GM21529 (cell line): ENCODE measurements around the gene MAB21L4.

ENCODE experiments used
- ATAC-seq: cut with Tn5 transposase; IDR thresholded peaks from one replicate; pipeline ENCODE4 v1.9.1; 2021; ENCODE audit not compliant: unreplicated experiment

MAB21L4 gene

GRCh38 chr2:240898108-240898730 lies 2.3 kb upstream of the MAB21L4 start:
- no peak for ATAC-seq

GRCh38 chr2:240896871-240897692 lies 1.1 kb upstream of the MAB21L4 start:
- no peak for ATAC-seq

- ATAC-seq, result no peak
Measured at GRCh38 chr2:240896394-240896793, 438 bp upstream of the MAB21L4 start.

- ATAC-seq, result no peak
Measured at GRCh38 chr2:240894836-240895558, 959 bp downstream of the MAB21L4 start.

- no peak for ATAC-seq
Measured at GRCh38 chr2:240894006-240894405, 1.9 kb downstream of the MAB21L4 start.

- ATAC-seq, result no peak
Measured at GRCh38 chr2:240893363-240893844, 2.6 kb downstream of the MAB21L4 start.

- no peak for ATAC-seq
Measured at GRCh38 chr2:240892925-240893324, 3.0 kb downstream of the MAB21L4 start.

- ATAC-seq, result no peak
Measured at GRCh38 chr2:240892356-240892755, 3.6 kb downstream of the MAB21L4 start.

GRCh38 chr2:240891492-240892340 lies 4.2 kb downstream of the MAB21L4 start:
- ATAC-seq, result no peak

- ATAC-seq, result no peak
Measured at GRCh38 chr2:240890691-240891090, 5.3 kb downstream of the MAB21L4 start.

GRCh38 chr2:240889601-240890560 lies 6.1 kb downstream of the MAB21L4 start:
- no peak for ATAC-seq

GRCh38 chr2:240888890-240889573 lies 6.9 kb downstream of the MAB21L4 start:
- no peak for ATAC-seq

GRCh38 chr2:240888130-240888889 lies 7.6 kb downstream of the MAB21L4 start:
- no peak for ATAC-seq

- ATAC-seq, result no peak
Measured at GRCh38 chr2:240887631-240888030, 8.3 kb downstream of the MAB21L4 start.

- ATAC-seq, result no peak
Measured at GRCh38 chr2:240886678-240887609, 9.0 kb downstream of the MAB21L4 start.

- ATAC-seq, result no peak
Measured at GRCh38 chr2:240886023-240886565, 9.9 kb downstream of the MAB21L4 start.

GRCh38 chr2:240885566-240885965 lies 10.4 kb downstream of the MAB21L4 start:
- ATAC-seq, result no peak
